H1 (cell line): ENCODE data around the gene ANKFN1. TPM values are rescaled to one million over a fixed set of nuclear protein-coding genes. Genes with fewer than 3 reads are reported as not detected.

Experiments
- PHF8 ChIP-seq: fragments of 200-600 bp; sonication (generic); conservative IDR thresholded peaks from 2 replicates; pipeline ENCODE4 v1.7.1; 2012; ENCODE audit warnings: low read depth, mild to moderate bottlenecking, inconsistent platforms, low read length, moderate library complexity
- YY1 ChIP-seq: IDR thresholded peaks from 2 replicates; pipeline ENCODE4 v1.6.1; 2011; ENCODE audit warnings: low read depth, mild to moderate bottlenecking, low read length
- polyA plus RNA-seq, 7 experiments: library from polyadenylated mRNA; depleted of rRNA in 3 of 7; stranded (reverse) in 5 of 7; unstranded in 2 of 7; fragments of >200 nt in 5 of 7; fragments of 200-250 nt in 2 of 7; gene quantifications; 1 replicate in 5 of 7; 2 replicates in 1 of 7; 4 replicates in 1 of 7; pipeline versions ENCODE4 v1.2.1 to v1.2.3, GENCODE V29; 2011 to 2013; ENCODE audit warnings: missing spikeins in 2 of 7, mixed read lengths in 2 of 7
- total RNA-seq: library from RNA; stranded (reverse); fragmentation: NEBNext Ultra II Directional; extraction: Animal tissue kit (Norgen Biotek cat#: 25700); gene quantifications from 2 replicates; pipeline ENCODE4 v1.2.1, GENCODE V29; 2021

The ANKFN1 gene
- total and polyA plus RNA-seq, 2 of the 8 experiments (the other 6 are each of a cell fraction or from before 2014, with no cell fraction given), result not detected

DNA sequence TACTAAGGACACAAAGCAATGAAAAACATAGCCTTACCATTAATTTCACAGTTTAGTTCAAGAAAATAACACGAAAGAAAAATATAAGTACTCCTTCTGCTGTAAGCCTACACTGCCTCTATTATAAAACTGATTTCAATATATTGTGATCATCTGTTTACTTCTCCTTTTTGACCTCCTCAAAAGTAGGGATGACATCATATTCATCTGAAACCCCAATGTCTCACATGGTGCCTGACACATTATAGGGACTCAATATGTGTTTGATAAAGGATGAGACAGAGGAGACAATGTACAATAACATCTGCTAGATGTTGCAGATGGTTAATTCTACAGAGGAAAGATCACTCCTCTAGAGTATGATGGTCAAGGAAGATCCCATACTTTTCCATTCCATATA lies 321.8 kb downstream of the ANKFN1 start (continued):
- no peak for TF ChIP-seq YY1
- TF ChIP-seq PHF8, result no peak
- TF ChIP-seq, all 59 proteins: peak for 0
